Suprapubic skin (tissue), 4 donors: Measurements from ENCODE around the gene STXBP2. TPM values are rescaled to one million over a fixed set of nuclear protein-coding genes. Genes with fewer than 3 reads are reported as not detected.

Experiments
- DNase-seq, 2 donors: peaks; one replicate each; pipeline ENCODE4 v3.0.0-alpha.2; 2019; ENCODE audit warnings: low spot score in 2 of 2
- H3K27ac ChIP-seq: fragments of 200-600 bp; sonication (generic); one replicate; pipeline ENCODE4 v1.5.1; 2019
- H3K27me3 ChIP-seq: fragments of 200-600 bp; sonication (generic); one replicate; pipeline ENCODE4 v1.5.1; 2019
- H3K36me3 ChIP-seq: fragments of 200-600 bp; sonication (generic); one replicate; pipeline ENCODE4 v1.5.1; 2019
- H3K4me1 ChIP-seq: fragments of 200-600 bp; sonication (generic); one replicate; pipeline ENCODE4 v1.5.1; 2019
- H3K4me3 ChIP-seq: fragments of 200-600 bp; sonication (generic); one replicate; pipeline ENCODE4 v1.5.1; 2019; ENCODE audit warnings: mild to moderate bottlenecking
- H3K9me3 ChIP-seq: fragments of 200-600 bp; sonication (generic); one replicate; pipeline ENCODE4 v1.5.1; 2019
- EP300 ChIP-seq: sonication (generic); formaldehyde crosslinking; IDR thresholded peaks from one replicate; pipeline ENCODE4 v1.6.1; 2017; ENCODE audit warnings: antibody characterized with exemption
- POLR2A ChIP-seq, 2 donors: fragments of 450-650 bp; IDR thresholded peaks; one replicate each; pipeline ENCODE4 v1.6.1; 2017; ENCODE audit warnings: antibody characterized with exemption in 2 of 2, mild to moderate bottlenecking in 2 of 2, moderate library complexity in 2 of 2
- POLR2AphosphoS5 ChIP-seq, 3 donors: sonication (generic); formaldehyde crosslinking; IDR thresholded peaks; one replicate each; pipeline ENCODE4 v1.6.1; 2017; ENCODE audit warnings: antibody characterized with exemption in 3 of 3
- WGBS: methylation state at CpG from one replicate; pipeline ENCODE4 v1.1.5; 2018; 5-methylcytosine and 5-hydroxymethylcytosine counted together
- total RNA-seq, 4 donors: library from RNA; depleted of rRNA; stranded (reverse); fragments of >200 nt; gene quantifications; one replicate each; pipeline ENCODE4 v1.1.0, GENCODE V29; 2016
- TF ChIP-seq, protein P1 (sequence below), 2 donors: fragments of 200-600 bp in 1 of 2; fragments of 450-650 bp in 1 of 2; sonication (generic) in 1 of 2; IDR thresholded peaks; one replicate each; pipeline ENCODE4 v1.5.1; 2016 to 2019; ENCODE audit warnings: antibody characterized with exemption in 2 of 2, mild to moderate bottlenecking in 1 of 2, moderate library complexity in 1 of 2

The STXBP2 gene
- total RNA-seq, 4 donors from 2014 or later, result 41.2 to 88.7 (median 50.9) TPM

DNA sequence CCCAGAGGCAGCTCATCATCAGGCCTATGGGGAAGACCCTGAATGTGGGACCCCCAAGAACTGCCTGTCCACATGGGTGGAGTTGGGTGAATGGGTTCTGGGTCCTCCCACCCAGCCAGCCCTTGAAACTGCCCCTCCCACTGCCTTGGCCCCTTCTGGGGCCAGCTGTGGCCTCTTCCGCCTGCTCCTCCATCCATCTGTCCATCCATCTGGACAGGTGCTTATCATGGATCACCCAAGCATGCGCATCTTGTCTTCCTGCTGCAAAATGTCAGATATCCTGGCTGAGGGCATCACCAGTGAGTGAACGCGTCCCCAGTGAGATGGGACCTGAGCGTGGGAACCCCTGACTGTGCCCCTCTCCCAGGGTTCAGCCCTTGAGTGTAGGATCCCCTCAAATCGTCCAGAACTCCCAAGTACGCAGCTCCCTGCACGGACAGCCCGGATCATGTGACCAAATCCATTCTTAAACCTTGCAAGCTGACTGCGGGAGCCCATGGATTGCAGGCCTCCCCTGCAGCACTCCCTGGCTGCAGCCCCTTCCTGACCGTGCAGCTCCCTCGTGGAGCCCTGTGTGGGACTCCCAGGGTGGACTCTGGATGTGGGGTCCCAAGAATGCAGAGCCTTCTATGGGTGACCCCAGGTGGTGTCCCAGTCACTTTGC, 2.0 kb downstream of the STXBP2 start:
- H3K9me3 ChIP-seq, result no peaks in the 10 kb centered on the region
- DNase-seq, result no peak
- peaks cover 5% of the 10 kb centered on the region for H3K36me3 ChIP-seq
- TF ChIP-seq EP300 (no peak), POLR2A (IDR thresholded peaks at IDR 0.05) (no peak), POLR2AphosphoS5 (IDR thresholded peaks at IDR 0.05) (no peak)
- TF ChIP-seq, protein P1, sequence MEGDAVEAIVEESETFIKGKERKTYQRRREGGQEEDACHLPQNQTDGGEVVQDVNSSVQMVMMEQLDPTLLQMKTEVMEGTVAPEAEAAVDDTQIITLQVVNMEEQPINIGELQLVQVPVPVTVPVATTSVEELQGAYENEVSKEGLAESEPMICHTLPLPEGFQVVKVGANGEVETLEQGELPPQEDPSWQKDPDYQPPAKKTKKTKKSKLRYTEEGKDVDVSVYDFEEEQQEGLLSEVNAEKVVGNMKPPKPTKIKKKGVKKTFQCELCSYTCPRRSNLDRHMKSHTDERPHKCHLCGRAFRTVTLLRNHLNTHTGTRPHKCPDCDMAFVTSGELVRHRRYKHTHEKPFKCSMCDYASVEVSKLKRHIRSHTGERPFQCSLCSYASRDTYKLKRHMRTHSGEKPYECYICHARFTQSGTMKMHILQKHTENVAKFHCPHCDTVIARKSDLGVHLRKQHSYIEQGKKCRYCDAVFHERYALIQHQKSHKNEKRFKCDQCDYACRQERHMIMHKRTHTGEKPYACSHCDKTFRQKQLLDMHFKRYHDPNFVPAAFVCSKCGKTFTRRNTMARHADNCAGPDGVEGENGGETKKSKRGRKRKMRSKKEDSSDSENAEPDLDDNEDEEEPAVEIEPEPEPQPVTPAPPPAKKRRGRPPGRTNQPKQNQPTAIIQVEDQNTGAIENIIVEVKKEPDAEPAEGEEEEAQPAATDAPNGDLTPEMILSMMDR (IDR thresholded peaks at IDR 0.05), result no peak
- H3K4me1 ChIP-seq, result peaks cover 20% of the 10 kb centered on the region
- no peak overlapping the region for H3K27ac ChIP-seq
- WGBS, result 92% methylated on average over 9 of the region's 12 CpGs
- H3K27me3 ChIP-seq, result peaks cover 18% of the 10 kb centered on the region
- no peak overlapping the region for H3K4me3 ChIP-seq

DNA sequence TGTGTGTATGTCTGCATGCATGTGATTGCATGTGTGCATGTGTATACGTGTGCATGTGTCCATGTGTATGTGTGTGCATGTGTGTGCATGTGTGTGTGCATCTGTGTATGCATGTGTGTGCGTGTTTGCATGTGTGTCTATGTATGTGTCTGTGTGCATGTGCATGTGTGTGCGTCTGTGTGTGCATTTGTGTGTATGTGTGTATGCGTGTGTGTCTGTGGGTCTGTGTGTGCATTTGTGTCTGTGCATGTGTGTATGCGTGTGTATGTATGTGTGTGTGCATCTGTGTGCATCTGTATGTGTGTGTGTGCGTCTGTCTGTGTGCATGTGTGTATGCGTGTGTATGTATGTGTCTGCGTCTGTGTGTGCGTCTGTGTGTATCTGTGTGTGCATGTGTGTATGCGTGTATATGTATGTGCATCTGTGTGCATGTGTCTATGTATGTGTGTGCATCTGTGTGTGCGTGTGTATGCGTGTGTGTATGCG, 3.0 kb downstream of the STXBP2 start:
- TF ChIP-seq EP300 (no peak), POLR2A (IDR thresholded peaks at IDR 0.05) (no peak), POLR2AphosphoS5 (IDR thresholded peaks at IDR 0.05) (no peak)
- TF ChIP-seq, protein P1 (IDR thresholded peaks at IDR 0.05), result no peak
- Histone ChIP-seq H3K9me3 (no peaks in the 10 kb centered on the region), H3K36me3 (peaks cover 8% of the 10 kb centered on the region), H3K4me1 (peaks cover 20% of the 10 kb centered on the region), H3K4me3 (no peak overlapping the region), H3K27me3 (peaks cover 18% of the 10 kb centered on the region), H3K27ac (no peak overlapping the region)
- no peak for DNase-seq
- WGBS, result 95% methylated on average over 13 of the region's 13 CpGs

DNA sequence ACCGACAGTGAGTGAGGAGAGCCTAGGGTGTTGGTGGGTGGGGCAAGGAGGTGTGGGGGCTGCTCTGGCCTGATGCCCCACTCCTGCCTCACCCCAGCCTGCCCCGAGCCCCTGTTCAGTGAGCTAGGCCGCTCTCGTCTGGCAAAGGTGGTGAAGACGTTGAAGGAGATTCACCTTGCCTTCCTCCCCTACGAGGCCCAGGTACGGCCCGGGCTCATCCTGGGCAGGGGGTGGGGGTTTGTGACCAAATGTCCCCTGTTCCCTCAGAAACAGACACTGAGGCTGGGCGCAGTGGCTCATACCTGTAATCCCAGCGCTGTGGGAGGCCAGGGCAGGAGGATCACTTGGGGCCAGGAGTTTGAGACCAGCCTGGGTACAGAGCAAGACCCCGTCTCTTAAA, 3.9 kb downstream of the STXBP2 start:
- no peak for TF ChIP-seq POLR2AphosphoS5 (IDR thresholded peaks at IDR 0.05)
- TF ChIP-seq POLR2A (IDR thresholded peaks at IDR 0.05), result no peak
- TF ChIP-seq EP300, result no peak
- TF ChIP-seq, protein P1 (IDR thresholded peaks at IDR 0.05), result no peak
- peaks cover 20% of the 10 kb centered on the region for H3K4me1 ChIP-seq
- peaks cover 8% of the 10 kb centered on the region for H3K36me3 ChIP-seq
- no peak overlapping the region for H3K27ac ChIP-seq
- WGBS, result 87% methylated on average over 11 of the region's 11 CpGs
- H3K4me3 ChIP-seq, result no peak overlapping the region
- H3K27me3 ChIP-seq, result peaks cover 18% of the 10 kb centered on the region
- DNase-seq, result no peak
- H3K9me3 ChIP-seq, result no peaks in the 10 kb centered on the region

DNA sequence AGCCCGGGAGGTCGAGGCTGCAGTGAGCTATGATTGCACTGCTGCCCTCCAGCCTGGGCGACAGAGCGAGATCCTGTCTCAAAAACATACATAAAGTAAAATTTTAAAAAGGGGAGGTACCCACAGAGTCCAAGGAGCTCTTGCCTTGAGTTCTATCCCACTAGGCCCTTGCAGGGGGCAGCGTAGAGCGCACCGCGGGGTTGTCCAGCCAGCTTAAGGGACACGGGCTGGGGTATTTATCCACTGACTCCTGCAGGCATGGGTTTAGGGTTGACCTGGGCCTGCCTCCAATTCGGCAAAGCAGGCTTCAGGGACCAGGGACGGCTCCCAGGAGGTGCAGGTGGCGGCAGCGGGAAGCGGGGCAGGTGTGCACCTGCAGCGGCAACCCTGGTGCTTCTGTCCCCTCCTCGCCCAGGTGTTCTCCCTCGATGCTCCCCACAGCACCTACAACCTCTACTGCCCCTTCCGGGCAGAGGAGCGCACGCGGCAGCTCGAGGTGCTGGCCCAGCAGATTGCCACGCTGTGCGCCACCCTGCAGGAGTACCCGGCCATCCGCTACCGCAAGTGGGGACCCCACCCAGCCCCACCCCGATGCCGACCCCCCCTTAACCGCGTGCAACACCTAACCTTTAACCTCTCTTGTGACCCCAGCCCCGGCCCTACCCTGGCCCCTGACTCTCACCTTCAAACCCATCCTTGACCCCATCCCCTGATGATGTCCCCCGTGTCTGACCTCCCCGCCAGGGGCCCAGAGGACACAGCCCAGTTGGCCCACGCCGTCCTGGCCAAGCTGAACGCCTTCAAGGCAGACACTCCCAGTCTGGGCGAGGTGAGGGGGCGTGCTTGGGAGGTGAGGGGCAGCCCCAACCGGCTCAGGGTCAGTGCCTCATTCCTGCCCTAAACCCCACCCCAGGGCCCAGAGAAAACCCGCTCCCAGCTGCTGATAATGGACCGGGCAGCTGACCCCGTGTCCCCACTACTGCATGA, 4.7 kb downstream of the STXBP2 start:
- no peak for DNase-seq
- H3K4me3 ChIP-seq, result no peak overlapping the region
- H3K27me3 ChIP-seq, result peaks cover 15% of the 10 kb centered on the region
- 81% methylated on average over 35 of the region's 43 CpGs for WGBS
- H3K4me1 ChIP-seq, result peaks cover 13% of the 10 kb centered on the region
- TF ChIP-seq POLR2AphosphoS5 (IDR thresholded peaks at IDR 0.05) (no peak), POLR2A (IDR thresholded peaks at IDR 0.05) (no peak), EP300 (no peak)
- TF ChIP-seq, protein P1 (IDR thresholded peaks at IDR 0.05), result no peak
- no peaks in the 10 kb centered on the region for H3K9me3 ChIP-seq
- no peak overlapping the region for H3K27ac ChIP-seq
- H3K36me3 ChIP-seq, result peaks cover 10% of the 10 kb centered on the region
